Ascending aorta (tissue), 2 donors: ENCODE measurements around the gene ASAP3. TPM values are rescaled to one million over a fixed set of nuclear protein-coding genes. Genes with fewer than 3 reads are reported as not detected.
A peak's percentile ranks its signal among the peaks of the same experiment; 100 is the strongest.

ENCODE experiments used
- DNase-seq, 2 donors: peaks; one replicate each; pipeline ENCODE4 v3.0.0-alpha.2; 2019; ENCODE audit warnings: low spot score in 2 of 2
- H3K27ac ChIP-seq, 2 donors: fragments of 200-600 bp; sonication (generic); one replicate each; pipeline ENCODE4 v1.5.1; 2016 to 2017; ENCODE audit warnings: mild to moderate bottlenecking in 1 of 2
- H3K27me3 ChIP-seq: fragments of 200-600 bp; sonication (generic); one replicate; pipeline ENCODE4 v1.5.1; 2017
- H3K36me3 ChIP-seq, 2 donors: fragments of 200-600 bp; sonication (generic); one replicate each; pipeline ENCODE4 v1.5.1; 2016
- H3K4me1 ChIP-seq, 2 donors: fragments of 200-600 bp; sonication (generic); one replicate each; pipeline ENCODE4 v1.5.1; 2016 to 2017; ENCODE audit warnings: mild to moderate bottlenecking in 1 of 2
- H3K4me3 ChIP-seq, 2 donors: fragments of 200-600 bp; sonication (generic); one replicate each; pipeline ENCODE4 v1.5.1; 2016 to 2017; ENCODE audit warnings: mild to moderate bottlenecking in 1 of 2
- H3K9me3 ChIP-seq, 2 donors: fragments of 200-600 bp; sonication (generic); one replicate each; pipeline ENCODE4 v1.5.1; 2016
- CTCF ChIP-seq, 3 experiments: fragments of 200-600 bp in 2 of 3; fragments of 450-650 bp in 1 of 3; sonication (generic) in 2 of 3; IDR thresholded peaks; one replicate each; pipeline ENCODE4 v1.5.1; 2016 to 2019; ENCODE audit warnings: antibody characterized with exemption in 3 of 3, mild to moderate bottlenecking in 1 of 3, moderate library complexity in 1 of 3
- intact Hi-C: fragments of 100-400 bp; cut with DNase I; formaldehyde crosslinking; loops from one replicate; pipeline ENCODE4 v1.15.1; 2023
- total RNA-seq: library from RNA; depleted of rRNA; stranded (reverse); fragments of >200 nt; gene quantifications from one replicate; pipeline ENCODE4 v1.1.0, GENCODE V29; 2016

The ASAP3 gene
- total RNA-seq, 1 donor from 2014 or later: 125 TPM

GRCh38 chr1:23417570-23417969 lies 66.4 kb downstream of the ASAP3 start:
- no peaks in the 10 kb centered on the region for H3K36me3 ChIP-seq
- peaks cover 0 to 11% of the 10 kb centered on the region in 2 donors for H3K4me1 ChIP-seq
- H3K4me3 ChIP-seq: no peak overlapping the region
- intact Hi-C loops: no loop called here
- H3K27me3 ChIP-seq: no peaks in the 10 kb centered on the region
- DNase-seq: no peak
- TF ChIP-seq CTCF (IDR thresholded peaks at IDR 0.05): no peak
- H3K9me3 ChIP-seq: no peaks in the 10 kb centered on the region
- peak overlapping the region in 1 of 2 donors; percentile 15 for H3K27ac ChIP-seq

GRCh38 chr1:23416964-23417363 lies 67.0 kb downstream of the ASAP3 start:
- H3K27me3 ChIP-seq: no peaks in the 10 kb centered on the region
- DNase-seq: no peak
- no peaks in the 10 kb centered on the region for H3K9me3 ChIP-seq
- TF ChIP-seq CTCF (IDR thresholded peaks at IDR 0.05): no peak
- no peak overlapping the region for H3K4me3 ChIP-seq
- no peak overlapping the region for H3K27ac ChIP-seq
- H3K36me3 ChIP-seq: no peaks in the 10 kb centered on the region
- intact Hi-C loops: no loop called here
- H3K4me1 ChIP-seq: peaks cover 0 to 9% of the 10 kb centered on the region in 2 donors

- DNase-seq: no peak
- peaks cover 7 to 12% of the 10 kb centered on the region in 2 donors for H3K36me3 ChIP-seq
- H3K9me3 ChIP-seq: no peaks in the 10 kb centered on the region
- no peaks in the 10 kb centered on the region for H3K27me3 ChIP-seq
- peaks cover 3 to 22% of the 10 kb centered on the region in 2 donors for H3K4me1 ChIP-seq
- intact Hi-C loops: no loop called here
- H3K27ac ChIP-seq: peak overlapping the region in 1 of 2 donors; percentile 48
- no peak for TF ChIP-seq CTCF (IDR thresholded peaks at IDR 0.05)
- no peak overlapping the region for H3K4me3 ChIP-seq
Measured at GRCh38 chr1:23408797-23409290, 75.1 kb downstream of the ASAP3 start.

GRCh38 chr1:23407016-23407630 lies 76.9 kb downstream of the ASAP3 start:
- DNase-seq: no peak
- peaks cover 3 to 28% of the 10 kb centered on the region in 2 donors for H3K4me1 ChIP-seq
- intact Hi-C loops: no loop called here

GRCh38 chr1:23405946-23406345 lies 78.0 kb downstream of the ASAP3 start:
- no peak overlapping the region for H3K4me3 ChIP-seq
- H3K36me3 ChIP-seq: peaks cover 7 to 12% of the 10 kb centered on the region in 2 donors
- H3K27ac ChIP-seq: no peak overlapping the region
- intact Hi-C loops: no loop called here
- no peaks in the 10 kb centered on the region for H3K27me3 ChIP-seq
- H3K4me1 ChIP-seq: peaks cover 3 to 16% of the 10 kb centered on the region in 2 donors
- no peak for TF ChIP-seq CTCF (IDR thresholded peaks at IDR 0.05)
- no peak for DNase-seq
- no peaks in the 10 kb centered on the region for H3K9me3 ChIP-seq

More at GRCh38 chr1:23407016-23407630, 76.9 kb downstream of the ASAP3 start:
- H3K27ac ChIP-seq: peak overlapping the region; percentile 20 to 29
- H3K27me3 ChIP-seq: no peaks in the 10 kb centered on the region
- no peak overlapping the region for H3K4me3 ChIP-seq
- no peaks in the 10 kb centered on the region for H3K9me3 ChIP-seq
- no peak for TF ChIP-seq CTCF (IDR thresholded peaks at IDR 0.05)
- H3K36me3 ChIP-seq: peaks cover 7 to 12% of the 10 kb centered on the region in 2 donors
